GM08714 (cell line): ENCODE results near the gene STAMBP.
"Not testable (repeated sequence)": the region's sequence is repeated elsewhere in the genome, so short reads cannot be mapped to it uniquely, and the experiment has no call there.

ENCODE experiments used
- H3K4me3 ChIP-seq: fragments of 200-500 bp; sonication (Bioruptor generic); 2 replicates; pipeline ENCODE4 v1.5.1; 2014; ENCODE audit warnings: mild to moderate bottlenecking, low read length, inconsistent platforms
- ZNF274 ChIP-seq: IDR thresholded peaks from 2 replicates; pipeline ENCODE4 v1.6.1; 2012; ENCODE audit warnings: mild to moderate bottlenecking, low read depth, low read length

Gene STAMBP

DNA sequence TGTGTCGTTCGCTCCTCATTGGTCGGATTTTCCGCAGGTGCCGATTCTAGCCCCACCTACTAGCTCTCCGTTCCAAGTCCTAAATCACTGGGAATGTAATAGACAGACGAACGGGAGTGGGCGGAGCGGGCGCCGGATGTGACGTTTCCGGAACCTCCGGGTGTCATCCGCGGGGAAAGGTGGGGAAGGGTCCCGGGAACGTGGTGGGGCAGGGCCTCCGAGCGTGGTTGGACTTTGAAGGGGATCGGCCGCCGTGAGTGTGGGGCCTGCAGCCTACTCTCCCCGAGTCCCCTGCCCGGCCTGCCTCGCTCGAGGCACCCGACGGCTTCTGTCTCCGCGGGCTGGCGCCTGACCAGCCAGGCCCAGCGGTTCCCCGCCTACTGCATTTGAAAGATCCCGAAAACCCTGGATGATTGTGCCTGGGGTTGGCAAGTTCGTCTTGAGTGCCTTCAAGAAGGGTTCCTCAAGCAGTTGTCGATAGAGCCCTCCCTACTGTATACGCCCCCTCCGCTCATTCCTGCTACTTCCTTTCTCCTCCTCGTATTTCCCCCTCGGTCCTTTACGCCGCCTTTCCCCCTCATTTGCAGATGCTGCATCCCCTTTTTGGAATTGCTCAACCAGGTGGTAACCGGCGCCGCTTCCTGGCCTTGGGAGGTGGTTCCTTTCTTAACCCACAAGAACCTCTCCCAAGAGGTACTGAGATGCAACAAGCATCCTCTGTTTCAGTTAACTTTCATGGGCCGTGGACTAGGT, at the start of gene STAMBP:
Gene STAMBP, plus strand, starts transcription at position 144 of the 753 bp plus-strand sequence. CDS start 1,896 bp downstream, outside the sequence.
- peak within 1 kb of the TSS; percentile 88 for H3K4me3 ChIP-seq
- TF ChIP-seq ZNF274: no peak

DNA sequence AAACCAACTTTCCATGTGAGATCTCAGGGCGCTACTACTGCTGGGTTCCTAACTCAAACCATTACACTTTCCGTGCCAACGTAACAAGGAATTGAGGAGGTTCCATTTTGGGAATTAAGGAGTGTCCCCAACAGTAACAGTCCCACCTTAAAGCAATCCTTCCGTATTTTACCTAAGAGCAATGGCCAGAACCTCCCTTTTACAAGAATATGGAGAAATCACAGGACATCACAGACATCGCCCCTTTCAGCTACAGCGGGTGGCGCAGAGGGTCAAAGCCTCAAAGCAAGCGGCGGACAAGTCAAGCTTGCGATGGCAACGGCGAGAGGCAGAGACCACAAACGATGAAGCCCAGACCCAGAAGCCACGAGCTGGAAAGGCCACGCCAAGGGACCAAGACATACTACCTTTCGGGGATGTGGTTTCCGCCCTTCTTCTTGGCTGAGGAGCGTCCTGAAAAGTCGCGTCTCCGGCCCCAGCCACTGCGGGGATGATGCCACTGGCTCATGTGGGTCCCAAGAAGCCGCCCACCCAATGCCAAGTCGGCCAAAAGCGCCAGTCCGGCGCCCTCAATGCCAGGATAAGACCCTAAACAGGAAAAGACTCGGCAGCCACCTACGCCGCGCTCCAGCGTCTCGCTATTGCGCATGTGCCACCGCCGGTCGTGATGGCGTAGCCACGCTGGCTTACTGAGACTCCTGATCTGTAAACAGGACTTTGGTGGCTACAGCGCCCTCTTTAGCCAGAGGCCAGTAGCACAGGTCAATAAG, 49.1 kb upstream of the STAMBP start, which contains the start of gene DUSP11:
Gene DUSP11, minus strand, starts transcription at position 637 of the 770 bp plus-strand sequence. Its CDS starts 129 bp downstream, at position 508.
- TF ChIP-seq ZNF274: no peak
- peak within 1 kb of the TSS; percentile 91 for H3K4me3 ChIP-seq

DNA sequence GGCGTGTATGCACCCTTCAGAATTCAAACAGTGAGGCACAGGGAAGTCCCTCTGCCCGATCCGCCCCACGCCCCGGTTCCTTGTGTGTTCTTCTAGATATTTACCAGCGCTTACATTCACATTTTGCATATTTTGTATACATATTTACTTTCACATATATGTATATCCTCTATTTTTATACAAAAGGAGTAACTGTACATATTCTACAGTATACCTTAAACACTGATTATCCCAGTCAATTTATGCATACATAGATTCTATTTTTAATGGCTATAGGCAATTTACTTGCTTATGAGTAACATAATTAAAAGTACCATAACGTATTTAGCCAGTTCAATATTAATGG, 48.6 kb upstream of the STAMBP start:
- no peak for TF ChIP-seq ZNF274
- no peak overlapping the region for H3K4me3 ChIP-seq

DNA sequence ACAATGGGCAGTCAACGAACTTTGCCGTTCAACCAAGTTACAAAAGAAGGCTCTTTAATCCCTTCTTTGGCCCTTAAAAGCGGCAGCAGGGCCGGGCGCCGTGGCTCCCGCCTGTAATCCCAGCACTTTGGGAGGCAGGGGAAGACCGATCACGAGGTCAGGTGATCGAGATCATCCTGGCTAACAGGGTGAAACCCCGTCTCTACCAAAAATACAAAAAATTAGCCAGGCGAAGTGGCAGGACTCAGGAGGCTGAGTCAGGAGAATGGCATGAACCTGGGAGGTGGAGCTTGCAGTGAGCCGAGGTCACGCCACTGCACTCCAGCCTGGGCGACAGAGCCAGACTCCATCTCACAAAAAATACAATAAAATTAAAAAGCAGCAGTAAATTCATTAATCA, 45.4 kb upstream of the STAMBP start:
- H3K4me3 ChIP-seq: not testable (repeated sequence)

DNA sequence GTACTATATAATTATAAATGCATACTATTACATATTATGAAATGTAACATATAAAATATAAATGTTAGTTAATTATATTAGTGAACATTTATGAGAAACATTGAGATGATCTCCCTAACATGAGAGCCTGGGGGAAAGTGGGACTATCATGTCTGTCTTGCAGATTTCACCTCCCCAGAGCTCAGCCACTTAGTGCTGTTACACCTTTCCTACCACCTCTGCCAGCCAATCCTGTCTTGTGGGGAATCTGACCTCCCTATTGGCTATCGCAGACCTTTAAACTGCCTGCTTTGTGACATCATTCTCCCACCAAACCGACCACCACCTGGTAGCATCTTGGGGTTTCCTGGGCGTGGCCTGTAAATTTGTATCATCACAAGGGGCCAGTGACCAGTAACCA, 44.9 kb upstream of the STAMBP start, which contains the start of gene C2orf78:
Gene C2orf78, plus strand, starts transcription at position 301 of the 400 bp plus-strand sequence. CDS start 127 bp downstream, outside the sequence.
- H3K4me3 ChIP-seq: not testable (repeated sequence)

DNA sequence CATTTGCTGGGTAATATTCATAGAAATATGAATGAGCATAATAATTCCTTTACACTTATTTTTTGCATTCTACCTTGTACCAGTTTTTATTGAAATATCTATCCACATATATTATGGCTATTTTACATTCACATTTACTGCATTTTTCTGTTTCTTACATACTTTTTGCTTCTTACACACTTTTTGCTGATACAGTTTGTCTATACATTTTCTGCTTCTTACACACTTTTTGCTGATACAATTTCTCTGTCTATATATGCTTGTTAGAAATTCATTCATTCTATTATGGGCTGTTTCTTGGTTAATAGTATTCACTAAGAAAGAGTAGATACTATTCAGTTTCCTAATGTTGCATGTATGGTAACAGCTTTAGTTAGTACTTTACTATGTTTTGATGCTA, 16.9 kb upstream of the STAMBP start:
- H3K4me3 ChIP-seq: no peak overlapping the region
- no peak for TF ChIP-seq ZNF274

DNA sequence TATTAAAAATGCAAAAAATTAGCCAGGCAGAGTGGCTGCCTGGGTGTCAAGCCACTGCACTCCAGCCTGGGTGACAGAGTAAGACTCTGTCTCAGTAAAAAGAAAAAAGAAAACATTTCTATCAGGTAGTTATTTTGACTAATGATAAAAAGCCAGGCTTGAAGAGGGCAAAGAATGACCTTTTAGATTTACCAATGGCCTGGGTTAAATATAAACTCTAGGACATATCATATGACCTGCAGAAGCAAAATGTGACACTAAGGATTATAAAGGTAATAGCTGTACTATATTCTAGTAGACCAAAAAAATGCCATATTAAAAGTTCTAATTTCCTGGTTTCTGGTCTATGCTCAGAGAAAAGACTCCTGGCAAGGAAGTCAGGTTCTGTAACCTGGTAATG, 16.1 kb upstream of the STAMBP start:
- no peak for TF ChIP-seq ZNF274
- H3K4me3 ChIP-seq: no peak overlapping the region

DNA sequence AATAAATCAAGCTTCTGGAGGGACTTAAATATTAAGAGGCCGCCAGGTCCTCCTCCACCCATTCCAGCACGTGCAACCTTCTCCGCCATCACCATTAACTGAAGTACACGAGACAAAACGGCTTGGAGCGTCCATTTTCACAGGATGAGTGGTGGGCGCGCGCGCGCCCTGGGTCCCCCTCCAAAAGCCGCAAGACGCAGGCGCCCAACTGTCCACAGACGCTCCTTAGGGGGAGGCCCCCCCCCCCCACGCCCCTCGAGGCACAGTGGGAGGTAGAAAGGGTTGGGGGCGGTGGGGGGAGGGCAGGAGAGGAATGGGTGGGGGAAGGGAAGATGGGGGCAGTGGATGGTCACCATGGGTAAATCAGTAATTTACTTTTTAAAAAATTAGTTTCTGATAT, 10.5 kb upstream of the STAMBP start:
- no peak overlapping the region for H3K4me3 ChIP-seq
- no peak for TF ChIP-seq ZNF274

DNA sequence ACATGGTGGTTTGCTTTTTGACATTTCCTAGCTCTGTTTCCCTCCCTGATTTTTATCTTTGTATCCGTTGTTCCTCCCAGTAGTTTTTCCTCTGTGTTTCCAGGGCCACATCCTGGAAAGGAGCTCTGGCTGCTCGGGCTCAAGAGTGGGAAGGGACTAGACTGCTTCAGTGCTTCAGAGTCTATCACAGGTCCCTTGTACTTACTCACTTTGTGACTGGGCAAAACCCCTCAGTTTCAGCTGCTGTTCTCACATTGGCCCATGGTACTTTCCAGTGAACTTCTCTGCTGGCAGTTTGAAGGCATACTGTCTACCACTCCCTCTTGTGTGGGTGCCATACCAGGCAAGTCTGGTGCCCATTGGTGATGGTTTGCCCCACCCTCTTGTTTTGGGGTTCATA, 7.5 kb upstream of the STAMBP start:
- no peak for TF ChIP-seq ZNF274
- no peak overlapping the region for H3K4me3 ChIP-seq

DNA sequence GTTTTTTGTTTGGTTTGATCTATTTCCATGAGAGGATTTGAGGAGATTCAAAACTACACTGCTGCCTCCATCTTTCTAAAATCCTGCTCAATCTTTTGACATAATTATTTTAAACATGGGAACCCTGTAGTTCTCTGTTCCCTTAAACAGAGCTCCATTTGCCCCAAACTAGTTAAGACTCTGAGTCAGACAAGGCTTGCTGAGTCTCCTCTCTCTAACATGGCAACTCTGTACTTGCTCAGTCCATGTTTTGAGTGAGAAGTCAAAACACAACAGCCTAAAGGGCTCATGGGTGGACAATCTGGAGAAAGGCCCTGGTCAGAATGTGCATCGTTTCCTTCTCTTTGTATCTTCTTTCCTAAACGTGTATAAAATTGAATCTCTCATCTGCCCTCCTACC, 7.1 kb upstream of the STAMBP start:
- TF ChIP-seq ZNF274: no peak
- no peak overlapping the region for H3K4me3 ChIP-seq

DNA sequence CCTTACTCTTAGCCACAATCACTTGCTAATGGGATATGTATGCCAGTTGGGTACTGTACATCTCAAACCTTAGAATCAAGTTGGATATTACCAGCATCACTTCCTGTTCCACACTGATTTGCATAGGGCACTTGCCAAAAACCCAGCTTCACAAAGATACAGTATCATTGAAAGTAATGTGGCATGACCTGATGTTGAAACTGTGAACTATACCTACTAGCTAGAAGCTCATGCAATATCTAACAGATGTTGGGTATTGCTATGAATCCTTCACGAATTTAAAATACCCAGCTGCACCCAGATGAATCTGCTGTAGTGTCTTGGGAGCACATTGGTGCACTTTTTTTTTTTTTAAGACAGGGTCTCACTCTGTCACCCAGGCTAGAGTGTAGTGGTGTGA, 6.5 kb upstream of the STAMBP start:
- H3K4me3 ChIP-seq: no peak overlapping the region; the same call in 1 of the 2 replicates
- TF ChIP-seq ZNF274: no peak

DNA sequence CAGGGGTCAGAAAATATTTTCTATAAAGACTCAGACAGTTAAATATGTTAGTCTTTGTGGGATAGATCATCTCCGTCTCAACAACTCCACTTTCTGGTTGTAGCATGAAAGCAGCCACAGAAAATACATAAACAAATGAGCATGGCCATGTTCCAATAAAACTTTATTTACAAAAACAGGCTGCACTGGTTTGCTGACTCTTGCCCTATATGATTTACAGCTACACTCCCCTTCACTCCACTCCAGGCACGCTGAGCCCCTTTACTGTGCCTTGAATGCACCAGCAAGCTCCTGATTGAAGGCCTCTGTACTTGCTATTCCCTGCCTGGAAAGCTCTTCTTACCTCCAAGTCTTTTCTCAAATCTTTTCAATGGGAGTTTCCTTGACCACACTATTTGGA, 5.8 kb upstream of the STAMBP start:
- H3K4me3 ChIP-seq: no peak overlapping the region
- TF ChIP-seq ZNF274: no peak

DNA sequence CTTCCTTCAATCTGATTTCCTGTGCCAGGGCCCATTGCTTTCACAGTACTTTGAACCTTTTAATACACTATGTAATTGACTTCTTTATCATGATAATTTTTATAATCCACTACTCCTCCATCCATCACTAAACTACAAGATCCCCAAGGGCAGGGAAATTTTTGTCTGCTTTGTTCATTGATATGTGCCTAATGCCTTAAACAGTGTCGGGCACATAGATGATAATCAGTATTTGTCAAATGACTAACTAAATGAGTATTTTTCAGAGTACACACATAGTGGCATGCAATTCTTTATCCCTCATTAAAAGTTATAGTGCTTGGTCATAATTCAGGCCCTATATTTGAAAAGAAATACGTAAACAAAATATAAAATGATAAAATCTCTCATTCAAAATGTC, 5.3 kb upstream of the STAMBP start:
- TF ChIP-seq ZNF274: no peak
- no peak overlapping the region for H3K4me3 ChIP-seq

DNA sequence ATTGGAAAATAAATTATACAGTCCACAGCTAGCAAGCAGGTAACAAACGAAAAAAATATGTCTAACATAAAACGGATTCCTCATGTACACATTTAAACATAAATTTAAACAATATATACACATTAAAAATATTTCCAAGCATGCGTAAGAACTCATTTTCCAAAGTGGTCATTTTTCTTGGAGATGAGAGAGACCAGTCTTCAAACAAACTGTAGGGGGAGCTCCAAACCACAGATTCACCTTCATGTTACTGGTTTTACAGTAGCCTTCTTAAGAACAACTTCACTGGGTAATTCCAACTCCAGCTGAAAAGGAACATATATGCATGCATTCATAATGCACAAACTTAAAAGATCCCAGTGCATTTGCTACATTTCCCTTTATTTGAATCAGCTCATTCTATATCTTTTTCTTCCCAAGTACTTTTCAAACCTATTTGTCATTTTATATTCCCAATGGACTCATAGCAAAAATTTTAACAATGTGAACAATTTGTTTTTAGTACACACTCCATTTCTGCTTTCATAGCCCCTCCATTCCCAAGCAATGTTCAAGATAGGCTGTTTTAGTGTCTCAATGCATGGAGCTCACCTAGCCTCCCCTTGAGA, 4.7 kb upstream of the STAMBP start:
- TF ChIP-seq ZNF274: no peak
- H3K4me3 ChIP-seq: no peak overlapping the region

DNA sequence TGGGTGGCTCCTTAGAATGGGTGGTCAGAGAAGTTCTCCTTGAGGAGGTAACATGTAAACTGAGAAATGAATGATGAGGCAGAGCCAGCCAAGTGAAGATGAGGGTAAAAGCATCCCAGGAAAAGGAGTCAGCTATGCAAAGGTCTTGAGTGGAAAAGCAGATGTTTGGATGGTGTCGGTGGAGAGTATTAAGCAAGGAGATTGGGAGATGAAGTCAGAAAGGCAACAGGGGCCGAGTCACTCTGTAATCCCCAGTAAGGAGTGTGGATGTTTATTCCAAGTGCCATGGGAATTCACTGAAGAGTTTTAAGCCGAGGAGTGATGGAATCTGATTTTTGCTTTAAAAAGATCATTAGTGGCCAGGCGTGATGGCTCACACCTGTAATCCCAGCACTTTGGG, 3.4 kb upstream of the STAMBP start:
- H3K4me3 ChIP-seq: no peak overlapping the region
- no peak for TF ChIP-seq ZNF274
